AG09309 (cell line): ENCODE results near the gene ERBIN.

ENCODE experiments used
- DNase-seq: peaks from one replicate; pipeline ENCODE4 v3.0.0-alpha.2; 2010; ENCODE audit warnings: low read depth
- H3K4me3 ChIP-seq: 2 replicates; pipeline ENCODE4 v1.5.1; 2011; ENCODE audit warnings: mild to moderate bottlenecking, low read depth, low read length, moderate library complexity; ENCODE audit not compliant: control insufficient read depth
- TF ChIP-seq, protein P1 (sequence below): IDR thresholded peaks from 2 replicates; pipeline ENCODE4 v1.5.1; 2011; ENCODE audit warnings: mild to moderate bottlenecking, low read depth, low read length, inconsistent platforms; ENCODE audit not compliant: insufficient read depth, control insufficient read depth; ENCODE audit errors: missing control alignments

ERBIN gene

DNA sequence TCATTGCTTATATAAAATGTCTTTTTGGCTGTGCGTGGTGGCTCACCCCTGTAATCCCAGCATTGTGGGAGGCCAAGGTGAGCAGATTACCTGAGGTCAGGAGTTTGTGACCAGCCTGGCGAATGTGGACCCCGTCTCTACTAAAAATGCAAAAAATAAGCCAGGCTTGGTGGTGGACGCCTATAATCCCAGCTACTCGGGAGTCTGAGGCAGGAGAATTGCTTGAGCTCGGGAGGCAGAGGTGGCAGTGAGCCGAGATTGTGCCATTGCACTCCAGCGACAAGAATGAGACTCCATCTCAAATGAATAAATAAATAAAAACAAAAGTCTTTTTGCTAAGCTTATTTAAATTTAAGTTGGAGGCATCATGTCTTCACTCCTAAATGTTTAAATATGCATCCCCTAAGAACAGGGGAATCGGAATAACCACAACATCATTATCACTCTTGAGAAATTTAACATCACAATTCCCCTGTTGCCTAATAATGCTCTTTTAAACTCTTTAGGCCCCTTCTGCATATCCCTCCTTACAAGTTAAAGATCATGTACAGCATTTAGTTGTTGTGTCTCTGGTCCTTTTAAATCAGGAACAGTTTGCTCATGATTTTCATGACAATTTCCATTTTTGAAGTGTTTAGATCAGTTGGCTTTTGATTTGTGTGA is 72.8 kb downstream of the ERBIN start:
- TF ChIP-seq, protein P1, sequence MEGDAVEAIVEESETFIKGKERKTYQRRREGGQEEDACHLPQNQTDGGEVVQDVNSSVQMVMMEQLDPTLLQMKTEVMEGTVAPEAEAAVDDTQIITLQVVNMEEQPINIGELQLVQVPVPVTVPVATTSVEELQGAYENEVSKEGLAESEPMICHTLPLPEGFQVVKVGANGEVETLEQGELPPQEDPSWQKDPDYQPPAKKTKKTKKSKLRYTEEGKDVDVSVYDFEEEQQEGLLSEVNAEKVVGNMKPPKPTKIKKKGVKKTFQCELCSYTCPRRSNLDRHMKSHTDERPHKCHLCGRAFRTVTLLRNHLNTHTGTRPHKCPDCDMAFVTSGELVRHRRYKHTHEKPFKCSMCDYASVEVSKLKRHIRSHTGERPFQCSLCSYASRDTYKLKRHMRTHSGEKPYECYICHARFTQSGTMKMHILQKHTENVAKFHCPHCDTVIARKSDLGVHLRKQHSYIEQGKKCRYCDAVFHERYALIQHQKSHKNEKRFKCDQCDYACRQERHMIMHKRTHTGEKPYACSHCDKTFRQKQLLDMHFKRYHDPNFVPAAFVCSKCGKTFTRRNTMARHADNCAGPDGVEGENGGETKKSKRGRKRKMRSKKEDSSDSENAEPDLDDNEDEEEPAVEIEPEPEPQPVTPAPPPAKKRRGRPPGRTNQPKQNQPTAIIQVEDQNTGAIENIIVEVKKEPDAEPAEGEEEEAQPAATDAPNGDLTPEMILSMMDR, result no peak
- no peak overlapping the region for H3K4me3 ChIP-seq
- DNase-seq, result no peak

DNA sequence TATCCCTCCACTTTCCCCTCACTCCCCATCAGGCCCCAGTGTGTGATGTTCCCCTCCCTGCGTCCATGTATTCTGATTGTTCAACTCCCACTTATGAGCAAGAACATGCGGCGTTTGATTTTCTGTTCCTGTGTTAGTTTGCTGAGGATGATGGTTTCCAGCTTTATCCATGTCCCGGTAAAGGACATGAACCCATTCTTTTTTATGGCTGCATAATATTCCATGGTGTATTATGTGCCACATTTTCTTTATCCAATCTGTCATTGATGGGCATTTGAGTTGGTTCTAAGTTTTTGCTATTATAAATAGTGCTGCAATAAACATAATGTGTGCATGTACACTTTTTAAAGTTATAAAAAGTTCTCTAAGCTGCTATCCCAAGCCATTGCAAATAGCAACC is 75.6 kb downstream of the ERBIN start:
- no peak overlapping the region for H3K4me3 ChIP-seq
- TF ChIP-seq, protein P1, result no peak
- no peak for DNase-seq

DNA sequence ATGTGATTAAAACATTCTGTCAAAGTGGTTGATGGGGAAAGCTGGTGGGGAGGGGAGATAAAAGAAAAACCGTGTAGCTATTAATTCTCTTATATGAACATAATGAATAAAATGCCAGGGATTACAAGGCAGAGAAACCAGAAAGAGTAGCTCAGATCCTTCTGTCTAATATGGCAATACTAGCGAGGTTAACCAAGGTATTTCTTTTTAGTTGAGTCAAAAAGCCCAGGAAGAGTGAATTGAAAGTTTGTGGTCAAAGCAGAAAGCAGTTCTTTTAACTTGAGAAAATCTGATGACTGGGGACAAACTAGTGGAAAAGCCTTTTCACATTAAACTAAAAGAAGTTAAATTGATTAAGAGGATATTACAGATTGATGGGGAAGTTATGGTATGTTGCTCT is 76.0 kb downstream of the ERBIN start:
- TF ChIP-seq, protein P1, result no peak
- no peak for DNase-seq
- H3K4me3 ChIP-seq, result no peak overlapping the region

DNA sequence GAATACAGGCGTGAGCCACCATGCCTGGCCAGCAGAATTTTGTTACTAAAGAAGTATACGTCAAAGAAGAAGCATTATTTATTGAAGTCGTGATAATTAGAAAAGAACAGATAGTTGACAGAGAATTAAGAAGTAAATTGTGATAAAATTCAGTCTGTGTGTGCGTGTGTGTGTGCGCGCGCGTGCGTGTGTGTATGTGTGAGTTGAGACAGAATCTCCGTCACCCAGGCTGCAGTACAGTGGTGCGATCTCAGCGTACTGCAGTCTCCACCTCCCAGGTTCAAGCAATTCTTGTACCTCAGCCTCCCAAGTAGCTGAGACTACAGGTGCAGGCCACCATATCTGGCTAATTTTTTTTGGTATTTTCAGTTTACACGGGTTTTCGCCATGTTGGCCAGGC is 77.8 kb downstream of the ERBIN start:
- no peak overlapping the region for H3K4me3 ChIP-seq
- TF ChIP-seq, protein P1, result no peak
- DNase-seq, result no peak

DNA sequence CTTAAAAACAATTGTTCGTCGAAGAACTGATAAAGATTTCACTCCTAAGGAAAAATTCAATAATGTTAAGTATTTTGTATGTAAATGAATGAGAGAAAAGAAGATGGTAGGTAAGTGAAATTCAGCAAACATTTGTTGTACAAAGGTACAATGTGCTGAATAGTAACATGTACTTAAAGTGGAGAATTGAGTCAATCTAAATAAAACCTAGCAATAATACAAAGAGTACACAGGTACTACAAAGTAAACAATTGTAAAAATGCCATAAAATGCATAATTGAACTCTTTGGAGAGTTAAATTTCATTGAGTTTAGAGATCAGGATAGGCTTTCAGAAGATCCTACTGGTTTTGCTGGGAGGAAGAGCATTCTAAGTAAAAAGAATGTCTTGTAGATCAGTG is 82.9 kb downstream of the ERBIN start:
- no peak for DNase-seq
- H3K4me3 ChIP-seq, result no peak overlapping the region
- TF ChIP-seq, protein P1, result no peak

DNA sequence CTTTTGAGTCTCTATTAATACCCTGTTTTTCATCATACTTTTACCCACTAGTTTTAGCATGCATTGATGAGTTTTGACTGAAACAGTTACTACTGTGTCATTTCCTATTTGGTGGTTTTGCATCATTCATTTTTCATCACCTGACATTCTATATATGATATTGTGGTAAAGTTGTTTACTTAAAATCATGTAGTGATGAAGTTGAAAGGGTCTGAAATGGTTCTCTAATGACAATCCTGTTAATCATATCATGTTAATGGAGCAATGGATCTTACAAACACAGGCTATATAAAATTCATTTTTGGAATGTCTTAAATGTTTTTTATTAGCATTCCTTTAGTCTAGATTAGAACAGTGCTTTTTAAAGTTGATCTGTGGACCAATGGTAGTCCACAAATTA is 84.1 kb downstream of the ERBIN start:
- no peak overlapping the region for H3K4me3 ChIP-seq
- peak; percentile 21 for DNase-seq
- TF ChIP-seq, protein P1, result no peak
